MM.1S (cell line): Measurements from ENCODE around the gene MAD1L1.

ENCODE experiments used
- DNase-seq: peaks from one replicate; pipeline ENCODE4 v3.0.0-alpha.2; 2015
- H2AFZ ChIP-seq: fragments of 300-600 bp; sonication (generic); 2 replicates; pipeline ENCODE4 v1.6.0; 2016; ENCODE audit warnings: antibody characterized with exemption, low read length
- H3F3A ChIP-seq: fragments of 300-600 bp; sonication (generic); 2 replicates; pipeline ENCODE4 v1.6.1; 2016; ENCODE audit warnings: mild to moderate bottlenecking, antibody characterized with exemption, low read length, moderate library complexity, mixed read lengths; ENCODE audit not compliant: insufficient read depth
- H3K27ac ChIP-seq: fragments of 300-600 bp; sonication (generic); 2 replicates; pipeline ENCODE4 v1.5.1; 2016; ENCODE audit warnings: mild to moderate bottlenecking, low read length
- H3K27me3 ChIP-seq: fragments of 300-600 bp; sonication (generic); replicated peaks from 2 replicates; pipeline ENCODE4 v1.6.0; 2016; ENCODE audit warnings: low read length; ENCODE audit not compliant: insufficient read depth
- H3K36me3 ChIP-seq: fragments of 300-600 bp; sonication (generic); replicated peaks from 2 replicates; pipeline ENCODE4 v1.6.1; 2016; ENCODE audit warnings: mild to moderate bottlenecking, low read length, mixed read lengths; ENCODE audit not compliant: insufficient read depth
- H3K4me1 ChIP-seq: fragments of 300-600 bp; sonication (generic); 2 replicates; pipeline ENCODE4 v1.6.1; 2016; ENCODE audit warnings: low read length, mixed read lengths
- H3K4me2 ChIP-seq: fragments of 300-600 bp; sonication (generic); 2 replicates; pipeline ENCODE4 v1.6.0; 2016; ENCODE audit warnings: low read depth, low read length
- H3K4me3 ChIP-seq: fragments of 300-600 bp; sonication (generic); 2 replicates; pipeline ENCODE4 v1.5.1; 2016; ENCODE audit warnings: low read length, mixed read lengths
- H3K79me2 ChIP-seq: fragments of 300-600 bp; sonication (generic); 2 replicates; pipeline ENCODE4 v1.6.1; 2016; ENCODE audit warnings: mixed run types, low read length, mixed read lengths
- H3K9ac ChIP-seq: fragments of 300-600 bp; sonication (generic); 2 replicates; pipeline ENCODE4 v1.6.1; 2016; ENCODE audit warnings: low read length, mixed read lengths
- H3K9me2 ChIP-seq: fragments of 300-600 bp; sonication (generic); replicated peaks from 2 replicates; pipeline ENCODE4 v1.6.1; 2016; ENCODE audit warnings: mild to moderate bottlenecking, low read length, mixed read lengths; ENCODE audit not compliant: insufficient read depth
- H3K9me3 ChIP-seq: fragments of 300-600 bp; sonication (generic); replicated peaks from 2 replicates; pipeline ENCODE4 v1.6.1; 2016; ENCODE audit warnings: mild to moderate bottlenecking, low read length, mixed read lengths; ENCODE audit not compliant: insufficient read depth
- H4K20me1 ChIP-seq: fragments of 300-600 bp; sonication (generic); 2 replicates; pipeline ENCODE4 v1.6.1; 2016; ENCODE audit warnings: mild to moderate bottlenecking, low read length, moderate library complexity, mixed read lengths; ENCODE audit not compliant: insufficient read depth
- EZH2 ChIP-seq: fragments of 300-600 bp; sonication (generic); optimal IDR thresholded peaks from 2 replicates; pipeline ENCODE3; 2017; ENCODE audit warnings: low read depth, mild to moderate bottlenecking, antibody characterized with exemption, low read length, mixed read lengths
- EZH2phosphoT487 ChIP-seq: fragments of 300-600 bp; sonication (generic); IDR thresholded peaks from 2 replicates; pipeline ENCODE4 v1.6.1; 2018; ENCODE audit warnings: antibody characterized with exemption, low read length
- TF ChIP-seq, protein P1 (sequence below): fragments of 300-600 bp; sonication (generic); IDR thresholded peaks from 2 replicates; pipeline ENCODE4 v1.5.1; 2016; ENCODE audit warnings: antibody characterized with exemption, low read length, mixed read lengths

Gene MAD1L1

DNA sequence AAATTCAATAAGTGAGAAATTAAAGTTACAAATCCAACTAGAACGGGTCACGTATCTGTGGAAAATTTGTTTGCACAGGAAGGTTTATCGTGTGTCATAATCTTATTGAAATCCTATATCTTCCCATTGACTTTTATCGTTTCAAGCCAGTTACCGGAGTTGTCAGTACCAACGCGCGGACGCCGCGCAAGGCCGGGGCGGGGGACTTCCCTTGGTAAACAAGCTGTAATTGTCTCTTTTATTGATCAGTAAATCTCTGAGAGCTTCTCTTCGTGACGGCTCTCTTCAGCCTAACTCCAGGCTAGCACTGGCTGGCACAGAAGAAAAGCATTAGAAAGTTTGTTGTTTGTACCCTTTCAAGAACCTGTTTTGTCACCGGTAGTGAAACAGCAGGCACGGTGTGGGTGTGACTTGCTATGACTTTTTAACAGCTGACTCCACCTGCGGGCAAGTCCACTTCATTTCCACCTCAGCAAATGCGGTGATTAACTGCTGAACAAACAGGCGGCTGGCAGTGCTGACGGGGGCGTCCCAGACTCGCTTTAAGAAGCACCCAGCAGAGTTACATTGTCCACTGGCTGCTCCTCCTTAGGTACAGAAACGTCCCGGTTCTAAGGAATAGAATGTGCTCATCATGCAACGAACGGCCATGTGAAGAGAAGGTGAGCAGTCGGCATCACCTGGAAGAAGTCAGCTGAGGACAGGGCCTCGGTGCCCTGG, 215.8 kb downstream of the MAD1L1 start:
- no peaks in the 10 kb centered on the region for H3K9me2 ChIP-seq
- no peaks in the 10 kb centered on the region for H3K4me1 ChIP-seq
- DNase-seq, result no peak
- no peaks in the 10 kb centered on the region for H3F3A ChIP-seq
- no peak overlapping the region for H2AFZ ChIP-seq
- no peak overlapping the region for H3K27ac ChIP-seq
- H3K9me3 ChIP-seq, result no peaks in the 10 kb centered on the region
- H3K27me3 ChIP-seq, result no peaks in the 10 kb centered on the region
- H4K20me1 ChIP-seq, result no peaks in the 10 kb centered on the region
- H3K79me2 ChIP-seq, result no peaks in the 10 kb centered on the region
- H3K9ac ChIP-seq, result no peak overlapping the region
- no peaks in the 10 kb centered on the region for H3K36me3 ChIP-seq
- TF ChIP-seq, protein P1, sequence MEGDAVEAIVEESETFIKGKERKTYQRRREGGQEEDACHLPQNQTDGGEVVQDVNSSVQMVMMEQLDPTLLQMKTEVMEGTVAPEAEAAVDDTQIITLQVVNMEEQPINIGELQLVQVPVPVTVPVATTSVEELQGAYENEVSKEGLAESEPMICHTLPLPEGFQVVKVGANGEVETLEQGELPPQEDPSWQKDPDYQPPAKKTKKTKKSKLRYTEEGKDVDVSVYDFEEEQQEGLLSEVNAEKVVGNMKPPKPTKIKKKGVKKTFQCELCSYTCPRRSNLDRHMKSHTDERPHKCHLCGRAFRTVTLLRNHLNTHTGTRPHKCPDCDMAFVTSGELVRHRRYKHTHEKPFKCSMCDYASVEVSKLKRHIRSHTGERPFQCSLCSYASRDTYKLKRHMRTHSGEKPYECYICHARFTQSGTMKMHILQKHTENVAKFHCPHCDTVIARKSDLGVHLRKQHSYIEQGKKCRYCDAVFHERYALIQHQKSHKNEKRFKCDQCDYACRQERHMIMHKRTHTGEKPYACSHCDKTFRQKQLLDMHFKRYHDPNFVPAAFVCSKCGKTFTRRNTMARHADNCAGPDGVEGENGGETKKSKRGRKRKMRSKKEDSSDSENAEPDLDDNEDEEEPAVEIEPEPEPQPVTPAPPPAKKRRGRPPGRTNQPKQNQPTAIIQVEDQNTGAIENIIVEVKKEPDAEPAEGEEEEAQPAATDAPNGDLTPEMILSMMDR, result no peak
- TF ChIP-seq EZH2phosphoT487, result no peak
- no peak for TF ChIP-seq EZH2
- no peak overlapping the region for H3K4me2 ChIP-seq
- H3K4me3 ChIP-seq, result no peak overlapping the region

DNA sequence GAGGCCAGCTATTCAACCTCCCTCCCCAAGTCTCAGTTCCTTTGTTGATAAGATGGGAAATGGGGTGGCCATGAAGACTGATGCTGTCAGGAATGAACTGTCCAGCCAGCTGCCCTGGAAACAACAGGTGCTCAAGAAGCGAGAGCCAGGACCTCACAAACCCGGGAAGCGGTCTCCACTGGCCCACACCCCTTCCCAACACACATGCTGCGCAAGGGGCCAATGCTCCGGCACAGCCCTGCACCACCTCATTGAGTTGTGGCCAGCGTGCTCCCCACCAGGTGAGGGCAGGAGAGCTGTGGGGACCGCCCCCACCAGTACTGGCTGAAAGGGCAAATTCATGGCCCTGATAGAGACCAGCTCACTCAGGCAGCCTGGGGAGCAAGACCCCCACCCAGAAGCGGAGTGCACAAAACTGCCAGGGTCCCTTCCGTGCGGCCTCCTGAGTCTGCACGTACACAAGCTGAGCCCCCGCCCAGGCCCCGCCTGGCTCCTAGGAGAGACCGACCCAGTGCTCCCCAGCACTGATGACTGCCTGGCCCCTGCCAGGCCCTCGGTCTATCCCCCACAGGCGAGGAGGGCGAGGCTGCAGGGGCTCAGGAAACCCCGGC, 216.6 kb downstream of the MAD1L1 start:
- H3F3A ChIP-seq, result no peaks in the 10 kb centered on the region
- H2AFZ ChIP-seq, result no peak overlapping the region
- no peak for DNase-seq
- no peaks in the 10 kb centered on the region for H3K79me2 ChIP-seq
- TF ChIP-seq EZH2phosphoT487 (no peak), EZH2 (no peak)
- TF ChIP-seq, protein P1, result no peak
- no peaks in the 10 kb centered on the region for H4K20me1 ChIP-seq
- no peaks in the 10 kb centered on the region for H3K9me3 ChIP-seq
- H3K9me2 ChIP-seq, result no peaks in the 10 kb centered on the region
- no peaks in the 10 kb centered on the region for H3K36me3 ChIP-seq
- no peak overlapping the region for H3K4me2 ChIP-seq
- H3K9ac ChIP-seq, result no peak overlapping the region
- H3K4me1 ChIP-seq, result no peaks in the 10 kb centered on the region
- H3K4me3 ChIP-seq, result no peak overlapping the region
- no peaks in the 10 kb centered on the region for H3K27me3 ChIP-seq
- no peak overlapping the region for H3K27ac ChIP-seq

DNA sequence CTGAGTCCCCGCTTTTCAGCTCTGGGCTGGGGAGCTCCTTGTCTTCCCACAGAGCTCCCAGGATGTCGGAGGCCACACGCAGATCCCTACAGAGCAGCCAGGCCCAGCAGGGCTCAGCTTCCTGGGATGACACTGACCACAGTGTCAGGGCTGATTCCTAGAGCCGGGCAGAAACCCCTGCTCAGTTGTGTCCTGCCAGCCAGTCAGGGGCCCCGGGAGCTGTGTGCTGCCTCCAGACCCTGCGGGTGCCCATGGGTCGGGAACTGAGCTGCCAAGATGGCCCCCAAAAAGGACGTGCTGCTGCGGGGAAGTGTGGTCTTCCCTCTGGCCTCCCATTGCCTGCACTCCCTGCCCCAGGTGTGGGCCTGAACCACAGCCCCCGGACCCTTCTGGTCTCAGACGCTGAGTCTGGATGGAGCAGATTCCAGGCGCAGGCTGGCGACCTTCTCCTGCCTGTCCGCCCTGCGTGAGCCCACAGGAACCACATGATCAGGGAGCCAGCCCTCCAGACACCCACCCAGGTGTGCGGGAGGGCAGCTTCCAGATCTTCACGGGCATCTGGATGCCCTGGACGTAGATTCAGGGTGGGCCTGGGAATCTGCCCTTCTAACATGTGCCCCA, 217.4 kb downstream of the MAD1L1 start:
- Histone ChIP-seq H3K4me2 (no peak overlapping the region), H3K9me2 (no peaks in the 10 kb centered on the region), H3K79me2 (no peaks in the 10 kb centered on the region), H3K27ac (no peak overlapping the region), H2AFZ (no peak overlapping the region), H3K27me3 (no peaks in the 10 kb centered on the region), H3K4me3 (no peak overlapping the region), H3K36me3 (no peaks in the 10 kb centered on the region), H3K9ac (no peak overlapping the region), H3F3A (no peaks in the 10 kb centered on the region), H4K20me1 (no peaks in the 10 kb centered on the region), H3K4me1 (no peaks in the 10 kb centered on the region), H3K9me3 (no peaks in the 10 kb centered on the region)
- DNase-seq, result no peak
- TF ChIP-seq EZH2phosphoT487 (no peak), EZH2 (no peak)
